GM18909 (cell line): ENCODE results near the gene LMNA.
"Not testable (repeated sequence)": the region's sequence is repeated elsewhere in the genome, so short reads cannot be mapped to it uniquely, and the experiment has no call there.

ENCODE experiments used
- ATAC-seq: cut with Tn5 transposase; IDR thresholded peaks from one replicate; pipeline ENCODE4 v1.9.1; 2021; ENCODE audit warnings: mild to moderate bottlenecking; ENCODE audit not compliant: unreplicated experiment, poor library complexity

The LMNA gene

GRCh38 chr1:156103521-156103947 is 11.0 kb upstream of the LMNA start:
- no peak for ATAC-seq

- ATAC-seq = no peak
Observed at GRCh38 chr1:156104065-156104810, 10.3 kb upstream of the LMNA start.

- ATAC-seq = no peak
Observed at GRCh38 chr1:156104861-156105832, 9.4 kb upstream of the LMNA start.

- ATAC-seq = peak; percentile 13
Observed at GRCh38 chr1:156106624-156107488, 7.7 kb upstream of the LMNA start.

GRCh38 chr1:156108057-156108456 is 6.5 kb upstream of the LMNA start:
- ATAC-seq = no peak

- ATAC-seq = no peak
Observed at GRCh38 chr1:156108664-156109241, 5.8 kb upstream of the LMNA start.

- no peak for ATAC-seq
Observed at GRCh38 chr1:156110252-156110651, 4.3 kb upstream of the LMNA start.

- no peak for ATAC-seq
Observed at GRCh38 chr1:156111355-156111962, 3.1 kb upstream of the LMNA start.

- ATAC-seq = no peak
Observed at GRCh38 chr1:156112276-156113137, 2.0 kb upstream of the LMNA start.

- ATAC-seq = no peak
Observed at GRCh38 chr1:156113282-156113950, 1.1 kb upstream of the LMNA start.

GRCh38 chr1:156114919-156115513 is 505 bp downstream of the LMNA start:
- peak; percentile 15 for ATAC-seq

- ATAC-seq = no peak
Observed at GRCh38 chr1:156115514-156116374, 1.2 kb downstream of the LMNA start.

- not testable (repeated sequence) for ATAC-seq
Observed at GRCh38 chr1:156116731-156117130, 2.2 kb downstream of the LMNA start.

- no peak for ATAC-seq
Observed at GRCh38 chr1:156117414-156118176, 3.1 kb downstream of the LMNA start.

GRCh38 chr1:156118177-156118868 is 3.8 kb downstream of the LMNA start:
- ATAC-seq = no peak
